K562 (cell line): ENCODE data around the gene HEATR9. TPM values are rescaled to one million over a fixed set of nuclear protein-coding genes. Genes with fewer than 3 reads are reported as not detected.
A peak's percentile ranks its signal among the peaks of the same experiment; 100 is the strongest.

Experiments
- KHSRP ChIP-seq: fragments of 450-650 bp; IDR thresholded peaks from 2 replicates; pipeline ENCODE4 v1.6.1; 2017
- NFYB ChIP-seq: IDR thresholded peaks from 2 replicates; pipeline ENCODE4 v1.6.1; 2011; ENCODE audit warnings: mild to moderate bottlenecking, moderate library complexity; ENCODE audit not compliant: insufficient read length; ENCODE audit errors: extremely low read depth
- SAFB2 ChIP-seq: fragments of 200-400 bp; formaldehyde crosslinking; IDR thresholded peaks from 2 replicates; pipeline ENCODE4 v1.6.1; 2018; ENCODE audit warnings: borderline replicate concordance, low read length, low read depth, moderate library complexity; ENCODE audit not compliant: severe bottlenecking
- SMARCA4 ChIP-seq: fragments of 450-650 bp; IDR thresholded peaks from 2 replicates; pipeline ENCODE4 v1.6.1; 2016
- SREBF1 ChIP-seq: fragments of 150-350 bp; IDR thresholded peaks from 2 replicates; pipeline ENCODE4 v1.6.1; 2014; ENCODE audit warnings: antibody characterized with exemption, low read depth, low read length, borderline replicate concordance
- TSC22D4 ChIP-seq: fragments of 450-650 bp; IDR thresholded peaks from 2 replicates; pipeline ENCODE4 v1.6.1; 2016; ENCODE audit warnings: missing genetic modification characterization, missing biosample characterization, control low read depth
- ZNF239 ChIP-seq: fragments of 250-450 bp; sonication (Bioruptor Pico); IDR thresholded peaks from 2 replicates; pipeline ENCODE4 v1.4.0; 2020; ENCODE audit warnings: mild to moderate bottlenecking
- ZNF766 ChIP-seq: fragments of 200-800 bp; sonication (Bioruptor generic); conservative IDR thresholded peaks from 2 replicates; pipeline ENCODE4 v1.6.1; 2016; ENCODE audit warnings: missing genetic modification characterization, missing compliant biosample characterization
- polyA plus RNA-seq, 8 experiments: library from polyadenylated mRNA; depleted of rRNA in 4 of 8; stranded (reverse) in 5 of 8; unstranded in 3 of 8; fragments of >200 nt; fragmentation: Nextera tagmentation in 2 of 8; fragmentation: Illumina TruSeq in 1 of 8; extraction: Ambion mirVana in 2 of 8; extraction: Trizol in 1 of 8; gene quantifications; 2 replicates each; pipeline versions ENCODE4 v1.2.1 to v1.2.3, GENCODE V29; 2011 to 2014; ENCODE audit warnings: inconsistent platforms in 1 of 8, missing spikeins in 1 of 8
- total RNA-seq, 7 experiments: library from RNA; depleted of rRNA in 6 of 7; stranded (reverse); fragments of >200 nt in 6 of 7; fragmentation: Illumina TruSeq in 2 of 7; extraction: Trizol in 2 of 7; gene quantifications; 2 replicates each; pipeline versions ENCODE4 v1.2.1 to v1.2.3, GENCODE V29; 2011 to 2021; ENCODE audit warnings: low replicate concordance in 1 of 7
- TF ChIP-seq, protein P1 (sequence below), 2 experiments: fragments of 450-650 bp; IDR thresholded peaks; 2 replicates each; pipeline ENCODE4 v1.6.1; 2016; ENCODE audit warnings: mild to moderate bottlenecking in 2 of 2, borderline replicate concordance in 1 of 2, low read depth in 1 of 2, moderate library complexity in 1 of 2
- TF ChIP-seq, protein P2 (sequence below): fragments of 250-450 bp; sonication (Bioruptor Pico); IDR thresholded peaks from 2 replicates; pipeline ENCODE4 v1.4.0; 2020; ENCODE audit warnings: mild to moderate bottlenecking, moderate library complexity, borderline replicate concordance
- TF ChIP-seq, protein P3 (sequence below), 3 experiments: IDR thresholded peaks in 2 of 3; conservative IDR thresholded peaks in 1 of 3; 2 replicates each; pipeline ENCODE4 v1.5.1; 2011 to 2012; ENCODE audit warnings: low read length in 3 of 3, mild to moderate bottlenecking in 3 of 3, control low read depth in 2 of 3, improper control_type of control experiment in 1 of 3, inconsistent platforms in 1 of 3, low read depth in 1 of 3, mixed read lengths in 1 of 3, moderate library complexity in 1 of 3; ENCODE audit not compliant: insufficient read depth in 2 of 3

Gene HEATR9
- total and polyA plus RNA-seq, 9 of the 15 experiments (the other 6 are each of a cell fraction or from before 2014, with no cell fraction given) = not detected

DNA sequence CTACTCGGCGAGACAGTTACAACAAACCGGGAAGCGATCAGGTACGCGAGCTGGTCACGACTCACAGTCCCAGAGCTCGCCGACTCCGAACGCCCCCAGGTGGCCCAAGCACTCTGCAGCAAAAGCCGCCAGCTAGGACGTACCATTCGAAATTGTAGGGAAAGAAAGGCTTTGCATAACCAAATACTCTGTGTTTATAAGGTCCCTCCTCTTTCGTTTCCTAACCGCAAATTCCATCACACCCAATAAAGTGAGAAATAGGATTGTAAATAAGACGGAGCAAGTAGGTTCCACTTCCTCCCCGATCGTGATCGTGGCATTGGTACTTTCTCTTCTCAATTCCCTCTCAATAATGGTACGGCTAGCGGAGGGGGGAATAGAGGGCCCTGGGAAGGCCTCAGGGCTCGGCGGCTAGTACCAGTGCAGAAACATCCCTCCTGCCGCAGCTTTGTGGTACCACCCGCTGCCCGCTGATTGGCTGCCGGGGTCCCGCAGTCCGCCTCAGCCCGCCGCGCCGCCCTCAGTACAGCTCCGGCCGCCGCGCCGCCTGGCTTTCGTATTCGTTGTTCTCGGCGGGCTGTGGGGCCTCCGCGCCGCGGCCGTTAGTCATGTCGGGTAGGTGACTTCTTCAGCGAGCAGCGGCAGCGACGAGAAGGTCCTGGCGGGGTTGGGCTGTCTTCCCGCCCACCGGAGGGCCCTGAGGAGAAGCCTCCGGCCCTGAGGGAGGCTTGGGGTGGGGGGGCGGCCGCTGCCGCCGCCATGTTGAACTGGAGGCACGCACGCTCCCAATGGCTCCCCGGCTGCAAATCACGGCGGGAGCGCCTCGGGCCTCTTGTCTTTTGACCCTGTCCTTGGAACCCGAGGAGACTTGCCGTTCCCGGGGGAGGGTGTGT is 59.5 kb downstream of the HEATR9 start, which contains the start of gene TAF15 (continued):
- TF ChIP-seq SREBF1 (peak; percentile 97), SAFB2 (no peak), ZNF239 (CRISPR knock-in tag) (0 out of 2 replicates have a peak, but pooled peaks have one; percentile 6), SMARCA4 (0 out of 2 replicates have a peak, but pooled peaks have one; percentile 0), ZNF766 (CRISPR knock-in tag) (no peak), TSC22D4 (no peak), KHSRP (no peak), NFYB (peak; percentile 89)
- TF ChIP-seq, protein P1, sequence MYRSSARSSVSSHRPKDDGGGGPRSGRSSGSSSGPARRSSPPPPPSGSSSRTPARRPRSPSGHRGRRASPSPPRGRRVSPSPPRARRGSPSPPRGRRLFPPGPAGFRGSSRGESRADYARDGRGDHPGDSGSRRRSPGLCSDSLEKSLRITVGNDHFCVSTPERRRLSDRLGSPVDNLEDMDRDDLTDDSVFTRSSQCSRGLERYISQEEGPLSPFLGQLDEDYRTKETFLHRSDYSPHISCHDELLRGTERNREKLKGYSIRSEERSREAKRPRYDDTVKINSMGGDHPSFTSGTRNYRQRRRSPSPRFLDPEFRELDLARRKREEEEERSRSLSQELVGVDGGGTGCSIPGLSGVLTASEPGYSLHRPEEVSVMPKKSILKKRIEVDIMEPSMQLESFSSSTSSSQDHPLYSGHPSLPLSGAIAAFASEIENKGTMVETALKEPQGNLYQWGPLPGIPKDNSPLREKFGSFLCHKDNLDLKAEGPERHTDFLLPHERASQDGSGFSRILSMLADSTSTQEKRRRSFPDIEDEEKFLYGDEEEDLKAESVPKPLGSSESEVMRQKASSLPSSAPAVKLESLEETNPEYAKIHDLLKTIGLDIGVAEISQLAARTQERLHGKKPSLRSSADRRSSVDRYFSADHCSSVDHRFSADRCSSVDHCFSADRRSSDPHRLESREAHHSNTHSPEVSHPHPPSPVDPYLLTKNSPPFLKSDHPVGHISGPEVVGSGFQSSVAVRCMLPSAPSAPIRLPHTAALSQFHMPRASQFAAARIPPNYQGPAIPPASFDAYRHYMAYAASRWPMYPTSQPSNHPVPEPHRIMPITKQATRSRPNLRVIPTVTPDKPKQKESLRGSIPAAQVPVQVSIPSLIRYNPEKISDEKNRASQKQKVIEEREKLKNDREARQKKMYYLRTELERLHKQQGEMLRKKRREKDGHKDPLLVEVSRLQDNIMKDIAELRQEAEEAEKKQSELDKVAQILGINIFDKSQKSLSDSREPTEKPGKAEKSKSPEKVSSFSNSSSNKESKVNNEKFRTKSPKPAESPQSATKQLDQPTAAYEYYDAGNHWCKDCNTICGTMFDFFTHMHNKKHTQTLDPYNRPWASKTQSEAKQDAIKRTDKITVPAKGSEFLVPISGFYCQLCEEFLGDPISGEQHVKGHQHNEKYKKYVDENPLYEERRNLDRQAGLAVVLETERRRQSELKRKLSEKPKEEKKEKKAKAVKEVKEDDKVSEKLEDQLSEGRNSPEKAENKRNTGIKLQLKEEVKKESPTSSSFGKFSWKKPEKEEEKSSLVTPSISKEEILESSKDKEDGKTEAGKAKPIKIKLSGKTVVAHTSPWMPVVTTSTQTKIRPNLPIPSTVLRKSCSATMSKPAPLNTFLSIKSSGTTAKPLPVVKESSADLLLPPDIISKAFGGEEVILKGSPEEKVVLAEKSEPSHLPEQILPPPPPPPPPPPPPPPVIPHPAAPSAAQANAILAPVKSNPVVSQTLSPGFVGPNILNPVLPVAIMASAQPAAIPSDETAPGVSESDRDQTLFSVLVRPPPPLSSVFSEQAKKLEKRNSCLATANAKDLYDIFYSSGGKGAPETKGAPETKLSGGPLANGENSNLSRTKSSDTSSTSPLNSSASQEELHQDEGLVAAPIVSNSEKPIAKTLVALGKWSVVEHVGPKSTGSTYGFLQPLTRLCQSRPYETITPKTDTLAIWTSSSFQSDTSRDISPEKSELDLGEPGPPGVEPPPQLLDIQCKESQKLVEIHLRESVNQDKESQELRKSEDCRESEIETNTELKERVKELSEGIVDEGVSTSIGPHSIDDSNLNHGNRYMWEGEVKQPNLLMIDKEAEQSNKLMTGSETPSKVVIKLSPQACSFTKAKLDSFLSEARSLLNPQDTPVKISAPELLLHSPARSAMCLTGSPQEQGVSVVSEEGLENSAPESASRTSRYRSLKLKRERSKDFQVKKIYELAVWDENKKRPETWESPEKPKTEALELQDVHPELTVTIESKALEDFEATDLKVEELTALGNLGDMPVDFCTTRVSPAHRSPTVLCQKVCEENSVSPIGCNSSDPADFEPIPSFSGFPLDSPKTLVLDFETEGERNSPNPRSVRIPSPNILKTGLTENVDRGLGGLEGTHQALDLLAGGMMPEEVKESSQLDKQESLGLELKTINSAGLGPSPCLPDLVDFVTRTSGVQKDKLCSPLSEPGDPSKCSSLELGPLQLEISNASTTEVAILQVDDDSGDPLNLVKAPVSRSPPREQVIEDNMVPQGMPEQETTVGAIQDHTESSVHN (IDR thresholded peaks at IDR 0.05; ENCODE audit: borderline replicate concordance in 1 of 2, low read depth in 1 of 2) = no peak
- TF ChIP-seq, protein P2, sequence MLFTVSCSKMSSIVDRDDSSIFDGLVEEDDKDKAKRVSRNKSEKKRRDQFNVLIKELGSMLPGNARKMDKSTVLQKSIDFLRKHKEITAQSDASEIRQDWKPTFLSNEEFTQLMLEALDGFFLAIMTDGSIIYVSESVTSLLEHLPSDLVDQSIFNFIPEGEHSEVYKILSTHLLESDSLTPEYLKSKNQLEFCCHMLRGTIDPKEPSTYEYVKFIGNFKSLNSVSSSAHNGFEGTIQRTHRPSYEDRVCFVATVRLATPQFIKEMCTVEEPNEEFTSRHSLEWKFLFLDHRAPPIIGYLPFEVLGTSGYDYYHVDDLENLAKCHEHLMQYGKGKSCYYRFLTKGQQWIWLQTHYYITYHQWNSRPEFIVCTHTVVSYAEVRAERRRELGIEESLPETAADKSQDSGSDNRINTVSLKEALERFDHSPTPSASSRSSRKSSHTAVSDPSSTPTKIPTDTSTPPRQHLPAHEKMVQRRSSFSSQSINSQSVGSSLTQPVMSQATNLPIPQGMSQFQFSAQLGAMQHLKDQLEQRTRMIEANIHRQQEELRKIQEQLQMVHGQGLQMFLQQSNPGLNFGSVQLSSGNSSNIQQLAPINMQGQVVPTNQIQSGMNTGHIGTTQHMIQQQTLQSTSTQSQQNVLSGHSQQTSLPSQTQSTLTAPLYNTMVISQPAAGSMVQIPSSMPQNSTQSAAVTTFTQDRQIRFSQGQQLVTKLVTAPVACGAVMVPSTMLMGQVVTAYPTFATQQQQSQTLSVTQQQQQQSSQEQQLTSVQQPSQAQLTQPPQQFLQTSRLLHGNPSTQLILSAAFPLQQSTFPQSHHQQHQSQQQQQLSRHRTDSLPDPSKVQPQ (CRISPR knock-in tag) = no peak
- TF ChIP-seq, protein P3, sequence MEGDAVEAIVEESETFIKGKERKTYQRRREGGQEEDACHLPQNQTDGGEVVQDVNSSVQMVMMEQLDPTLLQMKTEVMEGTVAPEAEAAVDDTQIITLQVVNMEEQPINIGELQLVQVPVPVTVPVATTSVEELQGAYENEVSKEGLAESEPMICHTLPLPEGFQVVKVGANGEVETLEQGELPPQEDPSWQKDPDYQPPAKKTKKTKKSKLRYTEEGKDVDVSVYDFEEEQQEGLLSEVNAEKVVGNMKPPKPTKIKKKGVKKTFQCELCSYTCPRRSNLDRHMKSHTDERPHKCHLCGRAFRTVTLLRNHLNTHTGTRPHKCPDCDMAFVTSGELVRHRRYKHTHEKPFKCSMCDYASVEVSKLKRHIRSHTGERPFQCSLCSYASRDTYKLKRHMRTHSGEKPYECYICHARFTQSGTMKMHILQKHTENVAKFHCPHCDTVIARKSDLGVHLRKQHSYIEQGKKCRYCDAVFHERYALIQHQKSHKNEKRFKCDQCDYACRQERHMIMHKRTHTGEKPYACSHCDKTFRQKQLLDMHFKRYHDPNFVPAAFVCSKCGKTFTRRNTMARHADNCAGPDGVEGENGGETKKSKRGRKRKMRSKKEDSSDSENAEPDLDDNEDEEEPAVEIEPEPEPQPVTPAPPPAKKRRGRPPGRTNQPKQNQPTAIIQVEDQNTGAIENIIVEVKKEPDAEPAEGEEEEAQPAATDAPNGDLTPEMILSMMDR (IDR thresholded peaks at IDR 0.05 in 2 of 3, conservative IDR thresholded peaks at IDR 0.05 in 1 of 3; ENCODE audit: insufficient read depth in 2 of 3, low read depth in 1 of 3, low read length in 3 of 3) = peak; percentile 86 to 94 (median 89)
